ENCODE measurements around the gene HAPLN3. TPM values are rescaled to one million over a fixed set of nuclear protein-coding genes. Genes with fewer than 3 reads are reported as not detected.

The HAPLN3 gene
- polyA plus RNA-seq, 1 of the 3 experiments (the other 2 are of a cell fraction) = 9.7 TPM

DNA sequence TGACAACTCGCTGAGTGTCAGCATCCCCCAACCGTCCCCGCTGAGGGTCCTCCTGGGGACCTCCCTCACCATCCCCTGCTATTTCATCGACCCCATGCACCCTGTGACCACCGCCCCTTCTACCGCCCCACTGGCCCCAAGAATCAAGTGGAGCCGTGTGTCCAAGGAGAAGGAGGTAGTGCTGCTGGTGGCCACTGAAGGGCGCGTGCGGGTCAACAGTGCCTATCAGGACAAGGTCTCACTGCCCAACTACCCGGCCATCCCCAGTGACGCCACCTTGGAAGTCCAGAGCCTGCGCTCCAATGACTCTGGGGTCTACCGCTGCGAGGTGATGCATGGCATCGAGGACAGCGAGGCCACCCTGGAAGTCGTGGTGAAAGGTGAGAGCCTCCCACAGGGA lies 56.7 kb downstream of the HAPLN3 start:
- H2AFZ ChIP-seq (ENCODE audit: low read depth) = no peak overlapping the region
- CTCF ChIA-PET = interaction anchor here (3.0 kb wide), 1 partner anchor 181 kb away, joined by 12 read pairs; no protein-coding TSS in a partner anchor
- H3K4me1 ChIP-seq (ENCODE audit: control insufficient read depth in 1 of 2, insufficient read depth in 2 of 2, low read depth in 1 of 2, low read length in 1 of 2) = no peaks in the 10 kb centered on the region
- TF ChIP-seq, protein P1, sequence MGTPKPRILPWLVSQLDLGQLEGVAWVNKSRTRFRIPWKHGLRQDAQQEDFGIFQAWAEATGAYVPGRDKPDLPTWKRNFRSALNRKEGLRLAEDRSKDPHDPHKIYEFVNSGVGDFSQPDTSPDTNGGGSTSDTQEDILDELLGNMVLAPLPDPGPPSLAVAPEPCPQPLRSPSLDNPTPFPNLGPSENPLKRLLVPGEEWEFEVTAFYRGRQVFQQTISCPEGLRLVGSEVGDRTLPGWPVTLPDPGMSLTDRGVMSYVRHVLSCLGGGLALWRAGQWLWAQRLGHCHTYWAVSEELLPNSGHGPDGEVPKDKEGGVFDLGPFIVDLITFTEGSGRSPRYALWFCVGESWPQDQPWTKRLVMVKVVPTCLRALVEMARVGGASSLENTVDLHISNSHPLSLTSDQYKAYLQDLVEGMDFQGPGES (IDR thresholded peaks at IDR 0.05; ENCODE audit: low read depth, low read length) = no peak
- TF ChIP-seq, protein P2, sequence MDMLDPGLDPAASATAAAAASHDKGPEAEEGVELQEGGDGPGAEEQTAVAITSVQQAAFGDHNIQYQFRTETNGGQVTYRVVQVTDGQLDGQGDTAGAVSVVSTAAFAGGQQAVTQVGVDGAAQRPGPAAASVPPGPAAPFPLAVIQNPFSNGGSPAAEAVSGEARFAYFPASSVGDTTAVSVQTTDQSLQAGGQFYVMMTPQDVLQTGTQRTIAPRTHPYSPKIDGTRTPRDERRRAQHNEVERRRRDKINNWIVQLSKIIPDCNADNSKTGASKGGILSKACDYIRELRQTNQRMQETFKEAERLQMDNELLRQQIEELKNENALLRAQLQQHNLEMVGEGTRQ (IDR thresholded peaks at IDR 0.05; ENCODE audit: borderline replicate concordance, low read depth, low read length) = no peak
- TF ChIP-seq, protein P3, sequence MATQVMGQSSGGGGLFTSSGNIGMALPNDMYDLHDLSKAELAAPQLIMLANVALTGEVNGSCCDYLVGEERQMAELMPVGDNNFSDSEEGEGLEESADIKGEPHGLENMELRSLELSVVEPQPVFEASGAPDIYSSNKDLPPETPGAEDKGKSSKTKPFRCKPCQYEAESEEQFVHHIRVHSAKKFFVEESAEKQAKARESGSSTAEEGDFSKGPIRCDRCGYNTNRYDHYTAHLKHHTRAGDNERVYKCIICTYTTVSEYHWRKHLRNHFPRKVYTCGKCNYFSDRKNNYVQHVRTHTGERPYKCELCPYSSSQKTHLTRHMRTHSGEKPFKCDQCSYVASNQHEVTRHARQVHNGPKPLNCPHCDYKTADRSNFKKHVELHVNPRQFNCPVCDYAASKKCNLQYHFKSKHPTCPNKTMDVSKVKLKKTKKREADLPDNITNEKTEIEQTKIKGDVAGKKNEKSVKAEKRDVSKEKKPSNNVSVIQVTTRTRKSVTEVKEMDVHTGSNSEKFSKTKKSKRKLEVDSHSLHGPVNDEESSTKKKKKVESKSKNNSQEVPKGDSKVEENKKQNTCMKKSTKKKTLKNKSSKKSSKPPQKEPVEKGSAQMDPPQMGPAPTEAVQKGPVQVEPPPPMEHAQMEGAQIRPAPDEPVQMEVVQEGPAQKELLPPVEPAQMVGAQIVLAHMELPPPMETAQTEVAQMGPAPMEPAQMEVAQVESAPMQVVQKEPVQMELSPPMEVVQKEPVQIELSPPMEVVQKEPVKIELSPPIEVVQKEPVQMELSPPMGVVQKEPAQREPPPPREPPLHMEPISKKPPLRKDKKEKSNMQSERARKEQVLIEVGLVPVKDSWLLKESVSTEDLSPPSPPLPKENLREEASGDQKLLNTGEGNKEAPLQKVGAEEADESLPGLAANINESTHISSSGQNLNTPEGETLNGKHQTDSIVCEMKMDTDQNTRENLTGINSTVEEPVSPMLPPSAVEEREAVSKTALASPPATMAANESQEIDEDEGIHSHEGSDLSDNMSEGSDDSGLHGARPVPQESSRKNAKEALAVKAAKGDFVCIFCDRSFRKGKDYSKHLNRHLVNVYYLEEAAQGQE (IDR thresholded peaks at IDR 0.05; ENCODE audit: low read depth, low read length) = no peak
- TF ChIP-seq, protein P4, sequence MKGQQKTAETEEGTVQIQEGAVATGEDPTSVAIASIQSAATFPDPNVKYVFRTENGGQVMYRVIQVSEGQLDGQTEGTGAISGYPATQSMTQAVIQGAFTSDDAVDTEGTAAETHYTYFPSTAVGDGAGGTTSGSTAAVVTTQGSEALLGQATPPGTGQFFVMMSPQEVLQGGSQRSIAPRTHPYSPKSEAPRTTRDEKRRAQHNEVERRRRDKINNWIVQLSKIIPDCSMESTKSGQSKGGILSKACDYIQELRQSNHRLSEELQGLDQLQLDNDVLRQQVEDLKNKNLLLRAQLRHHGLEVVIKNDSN (IDR thresholded peaks at IDR 0.05; ENCODE audit: borderline replicate concordance, low read depth) = no peak
- TF ChIP-seq FOXM1 (IDR thresholded peaks at IDR 0.05; ENCODE audit: low read depth) (no peak), CHD2 (IDR thresholded peaks at IDR 0.05; ENCODE audit: low read length, partially characterized antibody) (no peak), RCOR1 (IDR thresholded peaks at IDR 0.05; ENCODE audit: low read length) (no peak), SIN3A (IDR thresholded peaks at IDR 0.05; ENCODE audit: borderline replicate concordance, low read depth, low read length) (no peak), GATA2 (CRISPR knock-in tag; IDR thresholded peaks at IDR 0.05) (no peak)
- TF ChIP-seq, protein P5, sequence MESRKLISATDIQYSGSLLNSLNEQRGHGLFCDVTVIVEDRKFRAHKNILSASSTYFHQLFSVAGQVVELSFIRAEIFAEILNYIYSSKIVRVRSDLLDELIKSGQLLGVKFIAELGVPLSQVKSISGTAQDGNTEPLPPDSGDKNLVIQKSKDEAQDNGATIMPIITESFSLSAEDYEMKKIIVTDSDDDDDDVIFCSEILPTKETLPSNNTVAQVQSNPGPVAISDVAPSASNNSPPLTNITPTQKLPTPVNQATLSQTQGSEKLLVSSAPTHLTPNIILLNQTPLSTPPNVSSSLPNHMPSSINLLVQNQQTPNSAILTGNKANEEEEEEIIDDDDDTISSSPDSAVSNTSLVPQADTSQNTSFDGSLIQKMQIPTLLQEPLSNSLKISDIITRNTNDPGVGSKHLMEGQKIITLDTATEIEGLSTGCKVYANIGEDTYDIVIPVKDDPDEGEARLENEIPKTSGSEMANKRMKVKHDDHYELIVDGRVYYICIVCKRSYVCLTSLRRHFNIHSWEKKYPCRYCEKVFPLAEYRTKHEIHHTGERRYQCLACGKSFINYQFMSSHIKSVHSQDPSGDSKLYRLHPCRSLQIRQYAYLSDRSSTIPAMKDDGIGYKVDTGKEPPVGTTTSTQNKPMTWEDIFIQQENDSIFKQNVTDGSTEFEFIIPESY (IDR thresholded peaks at IDR 0.05; ENCODE audit: borderline replicate concordance, low read depth) = no peak
- TF ChIP-seq, protein P6, sequence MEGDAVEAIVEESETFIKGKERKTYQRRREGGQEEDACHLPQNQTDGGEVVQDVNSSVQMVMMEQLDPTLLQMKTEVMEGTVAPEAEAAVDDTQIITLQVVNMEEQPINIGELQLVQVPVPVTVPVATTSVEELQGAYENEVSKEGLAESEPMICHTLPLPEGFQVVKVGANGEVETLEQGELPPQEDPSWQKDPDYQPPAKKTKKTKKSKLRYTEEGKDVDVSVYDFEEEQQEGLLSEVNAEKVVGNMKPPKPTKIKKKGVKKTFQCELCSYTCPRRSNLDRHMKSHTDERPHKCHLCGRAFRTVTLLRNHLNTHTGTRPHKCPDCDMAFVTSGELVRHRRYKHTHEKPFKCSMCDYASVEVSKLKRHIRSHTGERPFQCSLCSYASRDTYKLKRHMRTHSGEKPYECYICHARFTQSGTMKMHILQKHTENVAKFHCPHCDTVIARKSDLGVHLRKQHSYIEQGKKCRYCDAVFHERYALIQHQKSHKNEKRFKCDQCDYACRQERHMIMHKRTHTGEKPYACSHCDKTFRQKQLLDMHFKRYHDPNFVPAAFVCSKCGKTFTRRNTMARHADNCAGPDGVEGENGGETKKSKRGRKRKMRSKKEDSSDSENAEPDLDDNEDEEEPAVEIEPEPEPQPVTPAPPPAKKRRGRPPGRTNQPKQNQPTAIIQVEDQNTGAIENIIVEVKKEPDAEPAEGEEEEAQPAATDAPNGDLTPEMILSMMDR (IDR thresholded peaks at IDR 0.05) = no peak
- TF ChIP-seq, protein P7, sequence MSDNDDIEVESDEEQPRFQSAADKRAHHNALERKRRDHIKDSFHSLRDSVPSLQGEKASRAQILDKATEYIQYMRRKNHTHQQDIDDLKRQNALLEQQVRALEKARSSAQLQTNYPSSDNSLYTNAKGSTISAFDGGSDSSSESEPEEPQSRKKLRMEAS (IDR thresholded peaks at IDR 0.05; ENCODE audit: low read depth) = no peak
- WGBS (ENCODE audit: low lambda C conversion rate) = 73% methylated on average over 14 of the region's 18 CpGs
- no peaks in the 10 kb centered on the region for H4K20me1 ChIP-seq (ENCODE audit: insufficient read depth)
- H3K9ac ChIP-seq = no peak overlapping the region
- POLR2A ChIA-PET = no interaction called here
- no peaks in the 10 kb centered on the region for H3K9me2 ChIP-seq
- no peak for DNase-seq
- H3K4me2 ChIP-seq = no peak overlapping the region
- H3K4me3 ChIP-seq (ENCODE audit: low read depth in 2 of 2, low read length in 1 of 2) = no peak overlapping the region
- no peak overlapping the region for H3K27ac ChIP-seq (ENCODE audit: low read depth in 2 of 2, low read length in 1 of 2)
- H3K36me3 ChIP-seq (replicated peaks in 1 of 2; ENCODE audit: control insufficient read depth in 1 of 2, insufficient read depth in 2 of 2, low read length in 1 of 2) = no peaks in the 10 kb centered on the region
- H3F3A ChIP-seq (replicated peaks; ENCODE audit: insufficient read depth) = no peaks in the 10 kb centered on the region
- H3K27me3 ChIP-seq (ENCODE audit: insufficient read depth) = no peaks in the 10 kb centered on the region; the same call in 1 of the 2 replicates
- H3K79me2 ChIP-seq (ENCODE audit: insufficient read depth) = no peaks in the 10 kb centered on the region
- H3K9me3 ChIP-seq = no peaks in the 10 kb centered on the region

Data from SK-N-SH (cell line).